Measurements from ENCODE around the gene EIF2S3. TPM values are rescaled to one million over a fixed set of nuclear protein-coding genes. Genes with fewer than 3 reads are reported as not detected.

The EIF2S3 gene
- total and polyA plus RNA-seq, 2 of the 8 experiments (the other 6 are each of a cell fraction or from before 2014, with no cell fraction given), result 65.5 to 259 TPM

DNA sequence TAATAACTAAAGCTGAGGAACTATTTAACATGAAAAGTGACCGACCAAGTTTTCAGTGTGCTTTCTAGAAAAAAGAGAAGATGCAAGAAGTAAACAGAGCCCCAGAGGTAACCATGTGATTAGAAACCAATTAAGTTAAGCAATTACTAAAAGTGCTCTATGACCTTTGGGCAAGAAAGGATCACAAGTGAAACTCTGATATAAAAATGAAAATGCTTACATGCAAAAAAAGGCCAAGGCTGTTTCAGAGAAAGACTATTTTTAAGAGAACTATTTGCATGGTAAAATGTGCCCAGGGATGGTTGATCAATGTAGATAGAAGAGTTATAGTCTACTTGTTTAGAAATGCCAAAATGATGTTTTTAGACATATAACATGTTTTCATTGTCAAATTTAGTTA lies 49.7 kb upstream of the EIF2S3 start:
- WGBS, 2 experiments (ENCODE audit: extremely low coverage in 1 of 2, insufficient coverage in 1 of 2, insufficient read length in 1 of 2, insufficient replicate concordance in 2 of 2, low coverage in 1 of 2, low lambda C conversion rate in 2 of 2, missing lambda C conversion rate in 1 of 2), result 100% methylated on average over 1 of the region's 1 CpG; no CpG with 5 or more reads in 1 of the 2 experiments
- no peak overlapping the region for H3K4me3 ChIP-seq (ENCODE audit: extremely low read depth in 1 of 4, insufficient read depth in 2 of 4, low read depth in 3 of 4, low read length in 4 of 4)
- no peak overlapping the region for H2AFZ ChIP-seq (ENCODE audit: low read length)
- H3K36me3 ChIP-seq (ENCODE audit: control insufficient read depth in 2 of 4, insufficient read depth in 4 of 4, low read length in 3 of 4), result peaks cover 0 to 12% (median 4%) of the 10 kb centered on the region in 4 experiments; a peak in 5 of 8 replicates
- no peak overlapping the region for H3K4me2 ChIP-seq (ENCODE audit: insufficient read depth in 1 of 2, low read depth in 2 of 2, low read length in 2 of 2)
- H2AK5ac ChIP-seq (ENCODE audit: low read depth, low read length), result no peak overlapping the region
- FAIRE-seq, result no peak
- H3K18ac ChIP-seq (ENCODE audit: extremely low read depth, low read length), result no peak overlapping the region
- H2BK20ac ChIP-seq (ENCODE audit: low read length), result no peak overlapping the region
- H4K20me1 ChIP-seq (replicated peaks in 1 of 2; ENCODE audit: control insufficient read depth in 1 of 2, insufficient read depth in 2 of 2, low read length in 2 of 2), result no peaks in the 10 kb centered on the region
- H4K8ac ChIP-seq (ENCODE audit: extremely low read depth, insufficient read depth, low read length), result no peak overlapping the region
- H3K79me1 ChIP-seq (ENCODE audit: low read depth, low read length), result no peaks in the 10 kb centered on the region
- H2BK15ac ChIP-seq (ENCODE audit: low read length), result no peak overlapping the region
- no peak overlapping the region for H2BK5ac ChIP-seq (ENCODE audit: low read depth, low read length)
- no peak overlapping the region for H3K9ac ChIP-seq (replicated peaks in 1 of 4; ENCODE audit: extremely low read depth in 1 of 4, low read depth in 3 of 4, low read length in 3 of 4)
- no peaks in the 10 kb centered on the region for H3K4me1 ChIP-seq (replicated peaks in 1 of 4; ENCODE audit: control insufficient read depth in 3 of 4, insufficient read depth in 4 of 4, low read length in 3 of 4)
- no peaks in the 10 kb centered on the region for H3K27me3 ChIP-seq (replicated peaks in 1 of 4; ENCODE audit: control insufficient read depth in 3 of 4, extremely low read depth in 1 of 4, insufficient read depth in 3 of 4, low read length in 3 of 4)
- no peak overlapping the region for H2BK12ac ChIP-seq (ENCODE audit: low read depth, low read length)
- POLR2A ChIA-PET (ENCODE audit: partially characterized antibody), result interaction anchor here (1.0 kb wide), 1 partner anchor 25 kb away, joined by 4 read pairs; no protein-coding TSS in a partner anchor
- no peak overlapping the region for H3K4ac ChIP-seq (replicated peaks; ENCODE audit: insufficient read length, low read depth, low read length)
- no peak overlapping the region for H3K14ac ChIP-seq (ENCODE audit: insufficient read length)
- H3K9me3 ChIP-seq (ENCODE audit: insufficient read depth in 2 of 2, low read depth in 1 of 2, low read length in 1 of 2), result no peaks in the 10 kb centered on the region
- no peak overlapping the region for H3K23ac ChIP-seq (ENCODE audit: insufficient read length)
- no peak overlapping the region for H4K91ac ChIP-seq (replicated peaks; ENCODE audit: insufficient read length, low read length)
- no peak overlapping the region for H3K27ac ChIP-seq (ENCODE audit: low read depth, low read length)
- H4K5ac ChIP-seq (ENCODE audit: insufficient read length, low read depth, low read length), result no peak overlapping the region
- DNase-seq (ENCODE audit: low read depth in 1 of 2, low spot score in 2 of 2), result no peak
- peaks cover 0 to 2% of the 10 kb centered on the region in 2 experiments; a peak in 2 of 4 replicates for H3K79me2 ChIP-seq (ENCODE audit: control insufficient read depth in 1 of 2, insufficient read depth in 2 of 2, low read length in 2 of 2)
- no peak overlapping the region for H2BK120ac ChIP-seq (replicated peaks; ENCODE audit: low read depth, low read length)
- CTCF ChIA-PET (ENCODE audit: partially characterized antibody), result interaction anchor here (0.9 kb wide), 1 partner anchor 8 kb away, joined by 3 read pairs; no protein-coding TSS in a partner anchor
- H3K23me2 ChIP-seq (ENCODE audit: low read depth, low read length), result no peaks in the 10 kb centered on the region
- H3K56ac ChIP-seq (replicated peaks; ENCODE audit: insufficient read length, low read depth, low read length), result no peak overlapping the region
- TF ChIP-seq ZNF274 (IDR thresholded peaks at IDR 0.05; ENCODE audit: borderline replicate concordance, extremely low read depth, low read length), result no peak
- TF ChIP-seq, protein P1, sequence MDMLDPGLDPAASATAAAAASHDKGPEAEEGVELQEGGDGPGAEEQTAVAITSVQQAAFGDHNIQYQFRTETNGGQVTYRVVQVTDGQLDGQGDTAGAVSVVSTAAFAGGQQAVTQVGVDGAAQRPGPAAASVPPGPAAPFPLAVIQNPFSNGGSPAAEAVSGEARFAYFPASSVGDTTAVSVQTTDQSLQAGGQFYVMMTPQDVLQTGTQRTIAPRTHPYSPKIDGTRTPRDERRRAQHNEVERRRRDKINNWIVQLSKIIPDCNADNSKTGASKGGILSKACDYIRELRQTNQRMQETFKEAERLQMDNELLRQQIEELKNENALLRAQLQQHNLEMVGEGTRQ (IDR thresholded peaks at IDR 0.05; ENCODE audit: low read length), result no peak
- TF ChIP-seq, protein P2, sequence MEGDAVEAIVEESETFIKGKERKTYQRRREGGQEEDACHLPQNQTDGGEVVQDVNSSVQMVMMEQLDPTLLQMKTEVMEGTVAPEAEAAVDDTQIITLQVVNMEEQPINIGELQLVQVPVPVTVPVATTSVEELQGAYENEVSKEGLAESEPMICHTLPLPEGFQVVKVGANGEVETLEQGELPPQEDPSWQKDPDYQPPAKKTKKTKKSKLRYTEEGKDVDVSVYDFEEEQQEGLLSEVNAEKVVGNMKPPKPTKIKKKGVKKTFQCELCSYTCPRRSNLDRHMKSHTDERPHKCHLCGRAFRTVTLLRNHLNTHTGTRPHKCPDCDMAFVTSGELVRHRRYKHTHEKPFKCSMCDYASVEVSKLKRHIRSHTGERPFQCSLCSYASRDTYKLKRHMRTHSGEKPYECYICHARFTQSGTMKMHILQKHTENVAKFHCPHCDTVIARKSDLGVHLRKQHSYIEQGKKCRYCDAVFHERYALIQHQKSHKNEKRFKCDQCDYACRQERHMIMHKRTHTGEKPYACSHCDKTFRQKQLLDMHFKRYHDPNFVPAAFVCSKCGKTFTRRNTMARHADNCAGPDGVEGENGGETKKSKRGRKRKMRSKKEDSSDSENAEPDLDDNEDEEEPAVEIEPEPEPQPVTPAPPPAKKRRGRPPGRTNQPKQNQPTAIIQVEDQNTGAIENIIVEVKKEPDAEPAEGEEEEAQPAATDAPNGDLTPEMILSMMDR (IDR thresholded peaks at IDR 0.05; ENCODE audit: control extremely low read depth in 1 of 3, insufficient read depth in 1 of 3, low read depth in 1 of 3, low read length in 3 of 3), result no peak
- TF ChIP-seq CBX5 (IDR thresholded peaks at IDR 0.05; ENCODE audit: low read depth, low read length), result no peak
- no peak for TF ChIP-seq TEAD4 (IDR thresholded peaks at IDR 0.05; ENCODE audit: low read depth, low read length)
- TF ChIP-seq MAFK (IDR thresholded peaks at IDR 0.05; ENCODE audit: low read depth, low read length), result no peak
- TF ChIP-seq, protein P3, sequence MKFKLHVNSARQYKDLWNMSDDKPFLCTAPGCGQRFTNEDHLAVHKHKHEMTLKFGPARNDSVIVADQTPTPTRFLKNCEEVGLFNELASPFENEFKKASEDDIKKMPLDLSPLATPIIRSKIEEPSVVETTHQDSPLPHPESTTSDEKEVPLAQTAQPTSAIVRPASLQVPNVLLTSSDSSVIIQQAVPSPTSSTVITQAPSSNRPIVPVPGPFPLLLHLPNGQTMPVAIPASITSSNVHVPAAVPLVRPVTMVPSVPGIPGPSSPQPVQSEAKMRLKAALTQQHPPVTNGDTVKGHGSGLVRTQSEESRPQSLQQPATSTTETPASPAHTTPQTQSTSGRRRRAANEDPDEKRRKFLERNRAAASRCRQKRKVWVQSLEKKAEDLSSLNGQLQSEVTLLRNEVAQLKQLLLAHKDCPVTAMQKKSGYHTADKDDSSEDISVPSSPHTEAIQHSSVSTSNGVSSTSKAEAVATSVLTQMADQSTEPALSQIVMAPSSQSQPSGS (IDR thresholded peaks at IDR 0.05; ENCODE audit: low read length), result no peak

Data from H1 (cell line).